ENCODE measurements around the gene ITGB8.

Gene ITGB8

GRCh38 chr7:20307901-20308300, 22.8 kb upstream of the ITGB8 start:
- DNase-seq (ENCODE audit: low spot score): no peak

- DNase-seq (ENCODE audit: low spot score): no peak
These were observed 20.4 kb upstream of the ITGB8 start for GRCh38 chr7:20310301-20310700.

GRCh38 chr7:20310963-20311742, 19.5 kb upstream of the ITGB8 start:
- DNase-seq (ENCODE audit: low spot score): peak; percentile 19

- no peak for DNase-seq (ENCODE audit: low spot score)
These were observed 19.0 kb upstream of the ITGB8 start for GRCh38 chr7:20311743-20312042.

- DNase-seq (ENCODE audit: low spot score): no peak
These were observed 18.1 kb upstream of the ITGB8 start for GRCh38 chr7:20312562-20312961.

GRCh38 chr7:20313626-20314025, 17.1 kb upstream of the ITGB8 start:
- DNase-seq (ENCODE audit: low spot score): no peak

GRCh38 chr7:20314198-20314597, 16.5 kb upstream of the ITGB8 start:
- DNase-seq (ENCODE audit: low spot score): no peak

GRCh38 chr7:20316706-20317105, 14.0 kb upstream of the ITGB8 start:
- no peak for DNase-seq (ENCODE audit: low spot score)

- DNase-seq (ENCODE audit: low spot score): no peak
These were observed 13.3 kb upstream of the ITGB8 start for GRCh38 chr7:20317413-20317812.

GRCh38 chr7:20318933-20319332, 11.8 kb upstream of the ITGB8 start:
- no peak for DNase-seq (ENCODE audit: low spot score)

GRCh38 chr7:20320322-20320721, 10.4 kb upstream of the ITGB8 start:
- no peak for DNase-seq (ENCODE audit: low spot score)

- no peak for DNase-seq (ENCODE audit: low spot score)
These were observed 9.9 kb upstream of the ITGB8 start for GRCh38 chr7:20320786-20321185.

- DNase-seq (ENCODE audit: low spot score): no peak
These were observed 7.1 kb upstream of the ITGB8 start for GRCh38 chr7:20323595-20323994.

GRCh38 chr7:20326342-20326741, 4.4 kb upstream of the ITGB8 start:
- DNase-seq (ENCODE audit: low spot score): no peak

GRCh38 chr7:20327055-20327454, 3.6 kb upstream of the ITGB8 start:
- no peak for DNase-seq (ENCODE audit: low spot score)

GRCh38 chr7:20328027-20328426, 2.7 kb upstream of the ITGB8 start:
- no peak for DNase-seq (ENCODE audit: low spot score)

GRCh38 chr7:20328692-20329091, 2.0 kb upstream of the ITGB8 start:
- no peak for DNase-seq (ENCODE audit: low spot score)

- DNase-seq (ENCODE audit: low spot score): peak; percentile 2
These were observed 1.1 kb upstream of the ITGB8 start for GRCh38 chr7:20329389-20330238.

GRCh38 chr7:20330928-20331909, 519 bp downstream of the ITGB8 start:
- DNase-seq (ENCODE audit: low spot score): peak; percentile 1

- no peak for DNase-seq (ENCODE audit: low spot score)
These were observed 1.5 kb downstream of the ITGB8 start for GRCh38 chr7:20331910-20332813.

- DNase-seq (ENCODE audit: low spot score): no peak
These were observed 7.6 kb downstream of the ITGB8 start for GRCh38 chr7:20338285-20338684.
